HG02870 (cell line): Measurements from ENCODE around the gene CEBPE.

Experiments used
- ATAC-seq: cut with Tn5 transposase; IDR thresholded peaks from one replicate; pipeline ENCODE4 v1.9.1; 2021; ENCODE audit warnings: mild to moderate bottlenecking, moderate library complexity; ENCODE audit not compliant: unreplicated experiment

Gene CEBPE

DNA sequence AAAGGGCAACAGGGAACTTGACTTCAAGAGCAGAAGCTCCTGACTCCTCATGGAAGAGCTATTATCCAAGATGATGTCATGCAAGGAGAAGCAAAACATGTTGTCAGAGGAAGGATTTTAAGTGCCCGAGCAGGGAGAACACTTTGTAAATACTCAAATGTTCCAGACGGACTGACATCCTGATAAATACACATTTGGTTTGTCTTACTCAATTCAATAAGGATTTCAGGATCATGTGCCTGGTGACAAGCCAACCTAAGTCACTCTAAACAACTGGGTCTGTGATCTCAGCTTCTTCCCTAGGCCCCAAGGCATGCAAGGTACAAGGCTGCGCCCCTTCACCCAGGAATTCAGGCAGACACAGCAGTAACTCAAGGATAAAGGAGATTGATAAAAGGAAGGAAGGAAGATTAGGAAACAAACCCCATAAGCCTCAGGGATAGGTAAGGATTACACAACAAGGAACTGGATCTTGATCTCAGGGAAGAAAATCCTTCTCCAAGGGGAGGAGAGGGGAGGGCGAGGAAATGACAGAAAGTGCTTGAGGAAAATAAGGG, 26.8 kb upstream of the CEBPE start:
- no peak for ATAC-seq

- no peak for ATAC-seq
Observed at GRCh38 chr14:23143911-23144310, 24.9 kb upstream of the CEBPE start.

GRCh38 chr14:23142826-23143225, 23.8 kb upstream of the CEBPE start:
- ATAC-seq = no peak

- no peak for ATAC-seq
Observed at GRCh38 chr14:23141706-23142444, 22.8 kb upstream of the CEBPE start.

DNA sequence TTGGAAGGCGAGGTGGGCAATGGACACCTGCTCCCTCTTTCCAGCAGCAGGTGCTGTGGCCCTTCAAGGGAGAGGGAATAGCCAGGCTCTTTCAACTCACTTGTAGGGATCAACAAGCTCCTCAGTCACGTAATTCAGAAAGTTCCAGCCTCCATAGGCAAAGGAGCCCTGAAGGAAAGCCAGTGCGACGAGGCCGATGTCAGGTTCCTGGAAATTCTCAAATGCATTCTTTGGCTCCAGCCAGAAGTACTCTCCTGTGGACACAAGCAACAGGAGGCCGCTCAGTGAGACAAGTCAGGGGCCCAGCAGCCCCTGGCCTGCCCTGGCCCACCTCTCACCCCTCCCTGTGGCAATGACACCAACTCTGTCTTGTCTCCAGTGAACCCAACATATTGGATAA, 21.3 kb upstream of the CEBPE start:
- ATAC-seq = no peak

DNA sequence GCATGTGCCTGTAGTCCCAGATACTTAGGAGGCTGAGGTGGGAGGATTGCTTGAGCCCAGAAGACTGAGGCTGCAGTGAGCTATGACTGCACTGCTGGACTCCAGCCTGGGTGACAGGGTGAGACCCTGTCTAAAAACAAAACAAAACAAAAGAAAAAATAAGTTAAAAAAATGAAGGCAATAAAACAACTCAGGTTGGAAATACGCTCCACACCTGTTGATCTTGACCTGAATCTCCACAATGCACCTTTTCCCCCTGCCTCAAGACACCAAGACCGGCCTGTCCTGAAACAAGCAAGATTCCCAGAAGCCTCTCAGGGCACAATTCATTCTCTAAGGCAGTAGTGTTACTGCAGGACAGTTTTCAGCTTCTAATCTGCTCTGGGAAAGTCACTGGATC, 20.8 kb upstream of the CEBPE start:
- ATAC-seq = no peak

- ATAC-seq = no peak
Observed at GRCh38 chr14:23137813-23138535, 18.9 kb upstream of the CEBPE start.

DNA sequence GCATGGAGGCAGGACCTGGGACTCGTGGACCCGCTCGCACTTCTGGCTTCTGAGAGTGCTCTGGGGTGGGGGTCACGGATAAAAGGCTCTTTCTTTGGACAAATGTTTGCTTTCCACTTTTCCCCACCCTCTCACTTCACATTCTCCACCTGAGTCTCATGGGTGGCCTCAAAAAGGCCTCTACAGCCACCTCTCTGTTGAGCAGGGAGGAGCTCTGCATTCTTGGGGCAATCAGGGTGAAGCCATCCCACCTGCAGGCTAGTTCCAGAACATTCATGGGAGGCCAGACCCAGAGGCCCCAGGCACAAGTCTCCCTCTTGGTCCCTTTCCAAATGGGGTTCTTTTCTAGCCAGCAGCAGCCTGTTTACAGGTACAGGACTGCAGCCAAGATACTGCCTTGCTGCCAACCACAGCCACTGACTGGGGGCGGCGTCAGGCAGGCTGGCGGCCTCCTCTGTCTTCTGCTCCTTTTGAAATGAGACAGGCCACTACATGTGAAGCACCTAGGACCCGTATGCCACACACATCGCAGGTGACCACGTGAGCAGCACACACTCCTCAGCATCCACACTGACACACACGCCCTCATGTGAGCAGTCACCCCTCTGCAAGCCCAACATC, 18.2 kb upstream of the CEBPE start:
- ATAC-seq = no peak

- ATAC-seq = no peak
Observed at GRCh38 chr14:23136566-23137133, 17.6 kb upstream of the CEBPE start.

GRCh38 chr14:23132970-23133369, 13.9 kb upstream of the CEBPE start:
- no peak for ATAC-seq

GRCh38 chr14:23131482-23131881, 12.4 kb upstream of the CEBPE start:
- no peak for ATAC-seq

DNA sequence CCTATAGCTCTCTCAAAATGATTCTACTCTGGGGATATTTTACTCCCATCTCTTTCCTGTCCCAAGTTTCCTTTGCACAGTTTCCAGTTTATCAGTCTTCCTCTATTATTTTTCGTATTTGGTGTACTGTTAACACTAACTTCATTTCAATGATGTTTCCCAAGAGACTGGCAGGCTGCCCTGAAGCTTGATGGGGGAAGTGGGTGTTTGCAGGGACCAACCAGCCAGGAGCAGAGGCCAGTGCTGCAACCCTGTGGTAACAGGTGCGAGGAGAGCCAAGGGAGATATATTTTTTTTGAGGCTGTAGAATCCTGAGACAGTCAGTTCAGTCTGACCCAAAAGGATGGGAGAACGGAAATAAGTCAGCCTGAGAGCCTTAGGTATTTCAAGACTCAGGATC, 11.8 kb upstream of the CEBPE start:
- no peak for ATAC-seq

- ATAC-seq = no peak
Observed at GRCh38 chr14:23129759-23130316, 10.8 kb upstream of the CEBPE start.

DNA sequence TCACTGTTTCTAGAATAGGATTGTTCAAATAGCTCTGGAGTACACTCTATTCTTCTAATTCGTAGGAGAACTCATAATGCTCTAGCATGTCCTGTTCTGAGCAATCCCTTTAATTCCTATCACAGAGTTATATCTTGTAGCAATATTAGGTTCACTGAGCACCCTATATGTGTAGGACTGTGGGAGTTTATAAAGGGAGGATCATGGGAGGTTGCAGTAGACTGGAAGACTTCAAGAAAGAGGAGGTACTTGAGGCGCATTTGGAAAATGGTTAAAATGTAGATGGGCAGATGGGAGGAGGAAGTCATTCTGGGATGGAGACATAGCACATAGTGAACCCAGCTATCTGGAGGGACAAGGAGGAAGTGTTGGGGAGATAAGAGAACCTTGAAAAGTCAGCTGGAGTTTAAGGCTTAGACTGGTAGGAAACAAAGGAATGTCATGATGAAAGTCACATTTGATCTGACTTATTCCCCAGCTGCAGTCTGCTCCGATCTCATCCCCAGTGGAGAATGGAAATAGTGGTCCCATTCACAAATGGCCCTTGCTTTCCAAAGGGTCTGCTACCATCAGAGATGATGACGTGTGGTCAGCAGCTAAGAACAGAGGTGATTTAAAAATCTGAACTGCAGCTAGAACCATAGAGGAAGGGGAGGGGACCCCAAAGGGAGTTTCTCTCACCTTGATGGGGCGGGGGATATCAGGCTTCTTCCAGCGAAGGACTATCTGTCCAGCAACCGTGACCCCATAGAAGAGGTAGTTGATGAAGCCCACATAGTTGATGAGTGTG, 10.1 kb upstream of the CEBPE start:
- no peak for ATAC-seq

GRCh38 chr14:23127861-23128260, 8.8 kb upstream of the CEBPE start:
- no peak for ATAC-seq

DNA sequence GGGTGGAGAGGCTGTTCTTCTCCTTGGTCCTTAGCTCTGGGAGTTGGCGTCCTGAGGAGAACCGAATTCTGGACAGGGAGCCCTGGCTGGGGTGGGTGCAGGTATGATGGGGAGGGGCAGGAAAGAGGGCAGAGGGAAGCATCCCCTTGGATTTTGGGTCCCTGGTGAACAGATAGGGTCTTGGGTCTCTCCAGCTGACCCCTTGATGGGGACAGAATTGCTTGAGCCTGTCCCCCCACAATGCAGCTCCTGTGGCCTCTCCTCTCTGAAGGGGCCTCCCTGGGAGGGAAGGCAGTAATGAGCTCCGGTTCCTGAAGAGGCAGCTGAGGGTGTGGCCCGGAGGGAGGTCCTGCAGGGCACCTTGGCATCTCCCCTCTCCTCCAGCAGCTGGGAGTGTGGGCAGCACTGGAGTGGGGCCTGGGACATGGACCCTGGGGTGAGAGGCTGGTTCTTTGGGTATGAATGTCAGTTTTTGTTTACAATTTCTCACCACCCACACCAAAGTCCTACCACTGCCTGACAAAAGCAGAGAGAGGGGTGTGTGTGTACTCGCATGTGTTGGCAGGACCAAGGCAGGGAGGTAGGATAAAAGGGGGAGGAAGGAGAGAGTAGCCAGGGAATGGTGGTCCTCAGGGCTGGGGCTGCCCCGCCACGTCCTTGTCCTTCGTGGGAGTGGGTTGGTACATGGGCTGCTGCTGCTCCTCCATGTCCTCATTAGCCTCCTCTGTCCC, 7.7 kb upstream of the CEBPE start:
- ATAC-seq = no peak

- no peak for ATAC-seq
Observed at GRCh38 chr14:23125933-23126524, 7.0 kb upstream of the CEBPE start.

GRCh38 chr14:23125011-23125410, 6.0 kb upstream of the CEBPE start:
- no peak for ATAC-seq

DNA sequence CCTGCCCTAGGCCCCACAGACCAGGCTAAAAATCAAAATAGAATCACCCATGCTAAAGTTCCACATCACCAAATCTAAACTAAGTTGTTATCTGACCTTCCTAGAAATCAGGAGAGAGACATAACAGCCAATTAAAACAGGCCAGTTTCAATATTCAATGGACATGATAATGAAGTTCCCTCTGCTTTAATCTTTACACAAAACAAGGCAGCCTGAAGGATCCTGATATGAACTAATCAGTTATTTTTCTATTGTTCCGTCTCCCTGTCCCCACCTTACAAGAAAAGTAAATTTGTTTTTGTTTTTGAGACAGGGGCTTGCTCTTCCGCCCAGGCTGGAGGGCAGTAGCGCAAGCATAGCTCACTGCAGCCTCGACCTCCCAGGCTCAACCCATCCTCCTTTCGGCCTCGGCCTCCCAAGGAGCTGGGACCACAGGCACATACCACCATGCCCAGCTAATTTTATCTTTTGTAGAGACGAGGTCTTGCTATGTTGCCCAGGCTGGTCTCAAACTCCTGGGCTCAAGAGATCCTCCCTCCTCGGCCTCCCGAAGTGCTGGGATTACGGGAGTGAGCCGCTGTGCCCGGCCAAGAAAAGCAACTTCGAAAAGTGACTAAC, 5.4 kb upstream of the CEBPE start:
- no peak for ATAC-seq
